HL-60 (cell line): Measurements from ENCODE around the gene ATP11A.

Experiments used
- GABPA ChIP-seq: IDR thresholded peaks from 2 replicates; pipeline ENCODE4 v1.6.1; 2012; ENCODE audit warnings: low read depth
- TF ChIP-seq, protein P1 (sequence below): IDR thresholded peaks from 2 replicates; pipeline ENCODE4 v1.6.1; 2012; ENCODE audit warnings: low read depth; ENCODE audit not compliant: insufficient replicate concordance
- TF ChIP-seq, protein P2 (sequence below): IDR thresholded peaks from one replicate; pipeline ENCODE4 v1.5.1; 2011; ENCODE audit warnings: low read length, control low read depth, inconsistent platforms; ENCODE audit not compliant: insufficient read depth

GRCh38 chr13:112647256-112647655 lies 42.6 kb upstream of the ATP11A start:
- TF ChIP-seq, protein P1, sequence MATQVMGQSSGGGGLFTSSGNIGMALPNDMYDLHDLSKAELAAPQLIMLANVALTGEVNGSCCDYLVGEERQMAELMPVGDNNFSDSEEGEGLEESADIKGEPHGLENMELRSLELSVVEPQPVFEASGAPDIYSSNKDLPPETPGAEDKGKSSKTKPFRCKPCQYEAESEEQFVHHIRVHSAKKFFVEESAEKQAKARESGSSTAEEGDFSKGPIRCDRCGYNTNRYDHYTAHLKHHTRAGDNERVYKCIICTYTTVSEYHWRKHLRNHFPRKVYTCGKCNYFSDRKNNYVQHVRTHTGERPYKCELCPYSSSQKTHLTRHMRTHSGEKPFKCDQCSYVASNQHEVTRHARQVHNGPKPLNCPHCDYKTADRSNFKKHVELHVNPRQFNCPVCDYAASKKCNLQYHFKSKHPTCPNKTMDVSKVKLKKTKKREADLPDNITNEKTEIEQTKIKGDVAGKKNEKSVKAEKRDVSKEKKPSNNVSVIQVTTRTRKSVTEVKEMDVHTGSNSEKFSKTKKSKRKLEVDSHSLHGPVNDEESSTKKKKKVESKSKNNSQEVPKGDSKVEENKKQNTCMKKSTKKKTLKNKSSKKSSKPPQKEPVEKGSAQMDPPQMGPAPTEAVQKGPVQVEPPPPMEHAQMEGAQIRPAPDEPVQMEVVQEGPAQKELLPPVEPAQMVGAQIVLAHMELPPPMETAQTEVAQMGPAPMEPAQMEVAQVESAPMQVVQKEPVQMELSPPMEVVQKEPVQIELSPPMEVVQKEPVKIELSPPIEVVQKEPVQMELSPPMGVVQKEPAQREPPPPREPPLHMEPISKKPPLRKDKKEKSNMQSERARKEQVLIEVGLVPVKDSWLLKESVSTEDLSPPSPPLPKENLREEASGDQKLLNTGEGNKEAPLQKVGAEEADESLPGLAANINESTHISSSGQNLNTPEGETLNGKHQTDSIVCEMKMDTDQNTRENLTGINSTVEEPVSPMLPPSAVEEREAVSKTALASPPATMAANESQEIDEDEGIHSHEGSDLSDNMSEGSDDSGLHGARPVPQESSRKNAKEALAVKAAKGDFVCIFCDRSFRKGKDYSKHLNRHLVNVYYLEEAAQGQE: no peak
- TF ChIP-seq, protein P2, sequence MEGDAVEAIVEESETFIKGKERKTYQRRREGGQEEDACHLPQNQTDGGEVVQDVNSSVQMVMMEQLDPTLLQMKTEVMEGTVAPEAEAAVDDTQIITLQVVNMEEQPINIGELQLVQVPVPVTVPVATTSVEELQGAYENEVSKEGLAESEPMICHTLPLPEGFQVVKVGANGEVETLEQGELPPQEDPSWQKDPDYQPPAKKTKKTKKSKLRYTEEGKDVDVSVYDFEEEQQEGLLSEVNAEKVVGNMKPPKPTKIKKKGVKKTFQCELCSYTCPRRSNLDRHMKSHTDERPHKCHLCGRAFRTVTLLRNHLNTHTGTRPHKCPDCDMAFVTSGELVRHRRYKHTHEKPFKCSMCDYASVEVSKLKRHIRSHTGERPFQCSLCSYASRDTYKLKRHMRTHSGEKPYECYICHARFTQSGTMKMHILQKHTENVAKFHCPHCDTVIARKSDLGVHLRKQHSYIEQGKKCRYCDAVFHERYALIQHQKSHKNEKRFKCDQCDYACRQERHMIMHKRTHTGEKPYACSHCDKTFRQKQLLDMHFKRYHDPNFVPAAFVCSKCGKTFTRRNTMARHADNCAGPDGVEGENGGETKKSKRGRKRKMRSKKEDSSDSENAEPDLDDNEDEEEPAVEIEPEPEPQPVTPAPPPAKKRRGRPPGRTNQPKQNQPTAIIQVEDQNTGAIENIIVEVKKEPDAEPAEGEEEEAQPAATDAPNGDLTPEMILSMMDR: no peak
- no peak for TF ChIP-seq GABPA
